WTC11 (cell line): ENCODE measurements around the gene GREB1.

Source experiments
- CBFB ChIP-seq: sonication (generic); formaldehyde crosslinking; IDR thresholded peaks from 2 replicates; pipeline ENCODE4 v1.8.1; 2022; ENCODE audit warnings: mild to moderate bottlenecking, low read depth, missing genetic modification reagents
- E2F4 ChIP-seq: sonication (generic); formaldehyde crosslinking; IDR thresholded peaks from 2 replicates; pipeline ENCODE4 v1.8.1; 2022; ENCODE audit warnings: low read depth, mild to moderate bottlenecking, moderate library complexity, missing genetic modification reagents, borderline replicate concordance
- ZNF138 ChIP-seq: sonication (generic); formaldehyde crosslinking; conservative IDR thresholded peaks from 2 replicates; pipeline ENCODE4 v1.8.1; 2022; ENCODE audit warnings: mild to moderate bottlenecking, moderate library complexity, missing genetic modification reagents

GRCh38 chr2:11612553-11613215 lies 78.8 kb downstream of the GREB1 start:
- no peak for TF ChIP-seq E2F4 (CRISPR knock-in tag)
- TF ChIP-seq ZNF138 (CRISPR knock-in tag): no peak
- no peak for TF ChIP-seq CBFB (CRISPR knock-in tag)
